Left lobe of liver (tissue), 2 donors: ENCODE measurements around the gene PPM1K. TPM values are rescaled to one million over a fixed set of nuclear protein-coding genes. Genes with fewer than 3 reads are reported as not detected.

Source experiments
- ATAC-seq: fragments of 200-7000 bp; cut with Tn5 transposase; one replicate; pipeline ENCODE4 v1.9.1; 2020; ENCODE audit warnings: mild to moderate bottlenecking, moderate library complexity
- DNase-seq: peaks from one replicate; pipeline ENCODE4 v3.0.0-alpha.2; 2020; ENCODE audit warnings: low spot score
- total RNA-seq: library from RNA; stranded (reverse); gene quantifications from one replicate; pipeline ENCODE4 v1.2.1, GENCODE V29; 2021
- donor health status: DM: no; HTN: no; CAD: no; lungs with moderate emphysema.
- donor health status: DM: no; HTN: yes; CAD: no.

PPM1K gene
- total RNA-seq, 1 donor from 2014 or later = 14.2 TPM

GRCh38 chr4:88223516-88223915 is 60.8 kb downstream of the PPM1K start:
- no peak for ATAC-seq
- no peak for DNase-seq

DNA sequence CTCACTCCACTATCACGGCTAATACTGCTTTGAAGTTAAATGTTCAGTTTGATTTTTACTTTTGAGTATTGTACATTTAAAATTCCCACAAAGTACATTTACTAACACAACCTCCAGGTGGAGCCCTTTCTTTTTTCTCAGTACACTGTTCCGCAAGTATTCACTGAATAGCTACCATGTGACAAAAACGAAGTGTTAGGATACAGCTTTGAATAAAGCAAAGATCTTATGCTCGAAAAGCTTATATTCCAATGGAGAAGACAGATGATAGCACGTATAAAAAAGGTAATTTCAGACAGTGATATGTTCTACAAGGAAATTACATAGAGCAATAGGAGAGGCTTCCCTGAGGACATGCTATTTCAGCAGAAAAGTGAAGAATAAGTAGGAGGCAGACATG is 65.3 kb downstream of the PPM1K start:
- ATAC-seq (peak; percentile 92), DNase-seq (no peak)

DNA sequence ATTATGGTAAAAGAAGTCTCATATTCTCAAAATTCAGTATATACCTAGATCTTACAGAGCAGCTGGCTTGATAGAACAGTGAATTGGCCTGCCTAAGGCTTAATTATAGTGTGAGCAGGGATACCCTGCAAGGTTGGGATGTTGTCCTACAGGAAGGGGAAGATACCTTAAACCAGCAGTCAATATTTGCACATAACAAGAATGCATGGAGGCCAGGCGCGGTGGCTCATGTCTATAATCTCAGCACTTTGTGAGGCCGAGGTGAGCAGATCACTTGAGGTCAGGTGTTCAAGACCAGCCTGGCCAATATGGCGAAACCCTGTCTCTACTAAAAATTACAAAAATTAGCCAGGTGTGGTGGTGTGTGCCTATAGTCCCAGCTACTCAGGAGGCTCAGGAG is 67.2 kb downstream of the PPM1K start:
- no peak for DNase-seq

GRCh38 chr4:88216395-88216794 is 68.0 kb downstream of the PPM1K start:
- ATAC-seq = peak; percentile 72

More for the DNA sequence above, 67.2 kb downstream of the PPM1K start:
- ATAC-seq = no peak

GRCh38 chr4:88215351-88215750 is 69.0 kb downstream of the PPM1K start:
- ATAC-seq (no peak), DNase-seq (no peak)

More at GRCh38 chr4:88216395-88216794, 68.0 kb downstream of the PPM1K start:
- DNase-seq = peak; percentile 51

GRCh38 chr4:88212253-88212561 is 72.2 kb downstream of the PPM1K start:
- ATAC-seq = no peak
- no peak for DNase-seq

GRCh38 chr4:88211473-88212252 is 72.7 kb downstream of the PPM1K start:
- DNase-seq (peak; percentile 51), ATAC-seq (peak; percentile 93)

GRCh38 chr4:88208156-88208555 is 76.2 kb downstream of the PPM1K start:
- ATAC-seq = no peak
- DNase-seq = no peak

Other genes with a start within 250 kb of the PPM1K start
- 7.2 TPM for gene ABCG2, start 125.9 kb downstream of the PPM1K start, total RNA-seq
- gene HERC6, start 94.3 kb upstream of the PPM1K start, total RNA-seq = 3.0 TPM
- 1.4 TPM for gene HERC5, start 172.6 kb upstream of the PPM1K start, total RNA-seq
- gene PYURF, start 239.2 kb upstream of the PPM1K start, total RNA-seq = 40.9 TPM